ENCODE data around the gene TLR9.

- TF ChIP-seq CTCF (IDR thresholded peaks at IDR 0.05) (no peak), POLR2A (IDR thresholded peaks at IDR 0.05) (no peak)
Observed at GRCh38 chr3:52190294-52191074, 35.0 kb downstream of the TLR9 start.
